HG03045 (cell line): ENCODE measurements around the gene SLC25A22.
A peak's percentile ranks its signal among the peaks of the same experiment; 100 is the strongest.

Experiments
- ATAC-seq: cut with Tn5 transposase; IDR thresholded peaks from one replicate; pipeline ENCODE4 v1.9.1; 2021; ENCODE audit warnings: mild to moderate bottlenecking, moderate library complexity; ENCODE audit not compliant: unreplicated experiment

Gene SLC25A22

DNA sequence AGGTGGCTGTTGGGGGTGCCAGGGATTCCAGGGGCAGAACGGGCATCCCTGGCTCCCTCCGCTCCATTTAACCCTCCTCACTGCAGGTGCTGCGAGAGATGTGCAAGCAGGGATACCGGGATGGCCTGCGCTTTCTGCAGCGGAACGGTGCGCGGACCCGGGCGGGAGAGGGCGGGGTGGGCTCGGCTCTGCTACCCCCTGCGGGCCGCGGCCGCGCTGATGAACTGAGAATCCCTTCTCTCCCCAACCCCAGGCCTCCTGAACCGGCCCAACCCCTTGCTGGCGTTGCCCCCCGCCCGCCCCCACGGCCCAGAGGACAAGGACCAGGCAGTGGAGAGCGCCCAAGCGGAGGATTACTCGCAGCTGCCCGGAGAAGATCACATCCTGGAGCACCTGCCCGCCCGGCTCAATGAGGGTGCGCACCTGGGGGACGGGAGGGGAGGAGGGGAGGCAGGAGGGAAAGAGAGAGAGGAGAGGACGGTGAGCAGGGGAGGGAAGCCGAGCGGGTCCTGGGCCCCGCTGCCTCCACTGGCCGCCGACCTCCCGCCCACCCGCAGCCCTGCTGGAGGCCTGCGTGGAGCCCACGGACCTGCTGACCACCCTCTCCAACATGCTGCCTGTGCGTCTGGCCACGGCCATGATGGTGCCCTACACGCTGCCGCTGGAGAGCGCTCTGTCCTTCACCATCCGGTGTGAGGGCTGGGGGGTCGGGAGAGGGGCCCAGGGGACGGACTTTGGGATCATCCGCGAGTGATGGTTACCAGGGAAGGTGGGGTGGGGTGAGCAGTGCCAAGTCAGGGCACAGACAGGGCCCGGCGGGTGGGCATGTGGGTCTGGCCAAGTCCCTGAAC lies 25.6 kb upstream of the SLC25A22 start:
- ATAC-seq: no peak

GRCh38 chr11:821512-822371 lies 23.7 kb upstream of the SLC25A22 start:
- no peak for ATAC-seq

DNA sequence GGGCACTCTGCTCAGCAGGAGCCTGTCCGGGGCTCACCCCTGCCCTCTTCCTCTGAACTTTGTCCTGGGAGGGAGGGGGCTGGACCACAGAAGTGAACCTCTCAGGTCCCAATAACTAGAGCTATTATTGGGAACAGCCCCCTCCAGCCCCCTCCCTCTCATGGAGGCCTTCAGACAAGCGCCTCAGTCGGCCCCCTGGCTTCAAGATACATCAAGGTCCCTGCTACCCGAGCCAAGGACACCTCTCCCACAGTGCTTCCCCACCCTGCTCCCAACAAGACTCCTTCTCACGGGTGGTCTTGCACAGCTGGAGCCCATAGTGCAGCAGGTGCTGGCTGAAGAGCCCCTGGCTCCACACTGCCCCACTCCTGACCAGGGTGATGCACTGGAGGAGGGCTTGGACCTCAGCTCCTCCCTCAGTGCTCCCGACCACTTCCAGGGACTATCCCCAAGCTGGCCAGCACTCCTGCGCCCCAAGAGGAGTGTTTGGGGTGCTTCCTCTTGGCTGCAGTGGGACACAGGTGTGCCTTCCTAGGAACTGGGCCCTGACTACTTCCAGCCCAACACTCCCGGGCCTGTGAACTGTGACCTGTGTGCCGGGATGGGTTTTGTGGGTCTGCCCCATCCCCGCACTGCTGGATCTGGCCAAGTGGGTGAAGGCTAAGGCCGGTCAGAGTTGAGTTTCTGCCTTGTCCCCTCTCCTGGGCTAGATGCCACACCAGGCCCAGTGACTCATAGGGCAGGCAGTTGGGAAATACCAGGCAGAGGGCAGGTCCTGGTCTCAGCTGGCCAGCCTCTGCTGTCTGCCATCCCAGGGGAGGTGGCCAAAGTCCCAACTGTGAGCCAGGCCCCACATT lies 22.8 kb upstream of the SLC25A22 start:
- ATAC-seq: no peak

- peak; percentile 62 for ATAC-seq
Measured at GRCh38 chr11:819943-820649, 22.0 kb upstream of the SLC25A22 start.

DNA sequence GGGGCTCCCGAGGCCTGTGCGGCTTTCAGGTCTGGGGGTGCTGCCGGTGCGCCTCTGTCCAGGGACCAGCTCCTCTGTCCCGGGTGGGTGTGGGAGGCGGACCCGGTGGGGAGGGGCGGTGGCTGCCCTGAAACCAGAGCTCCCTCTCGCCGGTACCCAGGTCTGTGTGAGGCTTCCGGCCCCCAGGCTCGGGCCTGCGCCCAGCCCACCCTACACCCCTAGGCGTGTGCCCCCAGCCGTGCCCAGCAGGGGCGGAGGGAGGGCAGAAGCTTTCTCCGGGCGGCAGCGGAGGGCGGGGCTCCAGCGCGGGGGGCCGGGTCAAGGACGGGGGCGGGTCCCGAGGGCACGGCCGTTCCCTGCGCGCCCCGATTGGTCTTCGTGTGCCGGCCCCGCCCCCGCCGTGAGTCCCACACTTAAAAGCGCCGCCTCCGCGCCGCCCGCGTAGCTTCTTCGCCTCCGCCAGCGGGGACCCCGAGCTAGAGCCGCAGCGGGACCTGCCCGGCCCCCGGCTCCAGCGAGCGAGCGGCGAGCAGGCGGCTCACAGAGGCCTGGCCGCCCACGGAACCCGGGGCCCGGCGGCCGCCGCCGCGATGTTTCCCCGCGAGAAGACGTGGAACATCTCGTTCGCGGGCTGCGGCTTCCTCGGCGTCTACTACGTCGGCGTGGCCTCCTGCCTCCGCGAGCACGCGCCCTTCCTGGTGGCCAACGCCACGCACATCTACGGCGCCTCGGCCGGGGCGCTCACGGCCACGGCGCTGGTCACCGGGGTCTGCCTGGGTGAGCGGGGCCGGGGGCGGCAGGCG lies 21.2 kb upstream of the SLC25A22 start:
- ATAC-seq: peak; percentile 63

GRCh38 chr11:818396-819128 lies 20.5 kb upstream of the SLC25A22 start, which contains the start of gene PNPLA2:
PNPLA2 (plus strand) TSS chr11:818914; CDS start chr11:819719, 805 bp downstream.
- no peak for ATAC-seq

GRCh38 chr11:816433-816779 lies 18.3 kb upstream of the SLC25A22 start:
- ATAC-seq: no peak

DNA sequence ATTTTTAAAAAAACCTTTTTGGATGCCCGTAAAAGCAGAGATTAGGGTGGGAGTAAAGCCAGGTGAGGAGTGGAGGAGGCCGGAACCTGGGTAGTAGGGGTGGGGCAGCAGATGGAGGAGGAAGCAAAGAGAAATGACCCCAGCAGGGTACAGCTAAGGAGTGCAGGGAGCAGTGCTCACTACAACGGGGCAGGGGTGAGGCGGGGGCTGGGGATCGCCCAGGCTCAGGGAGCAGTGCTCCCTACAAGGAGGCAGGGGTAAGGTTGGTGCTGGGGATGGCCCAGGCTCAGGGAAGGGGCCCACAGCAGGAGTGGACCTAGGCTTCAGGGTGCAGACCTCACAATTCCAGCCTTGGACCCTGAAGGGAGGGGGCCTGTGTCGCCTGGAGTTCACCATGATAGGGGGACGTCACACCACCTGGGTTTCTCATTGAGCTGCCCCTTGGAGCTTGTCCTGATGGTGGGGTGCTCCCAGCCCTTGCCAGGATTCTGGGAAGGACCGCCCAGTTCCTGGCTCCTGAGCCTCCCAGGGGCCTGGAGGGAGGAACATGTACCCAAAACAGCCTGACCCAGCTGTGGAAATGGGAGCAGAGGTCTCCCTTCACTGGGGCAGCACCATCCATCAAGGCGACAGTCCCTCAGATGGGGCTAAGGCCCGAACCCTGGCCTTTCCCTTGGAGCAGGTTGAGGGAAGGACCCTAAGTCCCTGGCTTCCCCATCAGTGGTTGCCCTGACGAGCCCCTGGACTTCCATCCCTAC lies 17.8 kb upstream of the SLC25A22 start:
- ATAC-seq: no peak

DNA sequence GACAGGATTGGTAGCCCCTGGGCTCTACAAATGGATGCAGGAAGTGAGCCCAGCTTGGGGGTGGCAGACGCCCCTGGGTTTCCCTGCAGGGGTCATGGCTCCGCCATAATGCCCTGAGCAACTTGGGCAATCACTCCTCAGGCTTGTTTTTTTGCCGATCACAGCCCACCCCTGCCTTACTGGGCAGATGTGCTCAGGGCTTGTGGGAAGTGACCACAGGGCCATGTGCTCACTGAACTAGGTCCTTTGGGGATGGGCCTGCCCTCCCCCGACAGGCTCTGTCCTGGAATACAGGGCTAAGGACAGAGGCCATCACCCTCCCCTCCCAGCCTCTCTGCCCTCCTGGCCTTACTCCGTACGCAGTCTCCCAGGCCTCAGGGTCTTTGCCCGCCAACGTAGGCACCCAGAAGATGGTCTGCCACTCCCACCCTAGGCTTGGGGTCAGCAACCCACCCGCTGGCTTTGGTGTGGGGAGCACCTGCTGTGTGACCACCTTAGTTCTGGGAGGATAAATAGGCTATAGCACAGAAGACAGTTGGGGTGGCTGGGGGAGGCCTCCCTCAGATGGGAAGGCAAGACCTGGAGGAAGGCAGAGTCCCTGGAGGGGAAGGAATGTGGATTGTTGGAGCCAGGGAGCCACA lies 15.5 kb upstream of the SLC25A22 start:
- no peak for ATAC-seq

- ATAC-seq: no peak
Measured at GRCh38 chr11:813072-813455, 15.0 kb upstream of the SLC25A22 start.

GRCh38 chr11:812390-812789 lies 14.3 kb upstream of the SLC25A22 start:
- no peak for ATAC-seq

DNA sequence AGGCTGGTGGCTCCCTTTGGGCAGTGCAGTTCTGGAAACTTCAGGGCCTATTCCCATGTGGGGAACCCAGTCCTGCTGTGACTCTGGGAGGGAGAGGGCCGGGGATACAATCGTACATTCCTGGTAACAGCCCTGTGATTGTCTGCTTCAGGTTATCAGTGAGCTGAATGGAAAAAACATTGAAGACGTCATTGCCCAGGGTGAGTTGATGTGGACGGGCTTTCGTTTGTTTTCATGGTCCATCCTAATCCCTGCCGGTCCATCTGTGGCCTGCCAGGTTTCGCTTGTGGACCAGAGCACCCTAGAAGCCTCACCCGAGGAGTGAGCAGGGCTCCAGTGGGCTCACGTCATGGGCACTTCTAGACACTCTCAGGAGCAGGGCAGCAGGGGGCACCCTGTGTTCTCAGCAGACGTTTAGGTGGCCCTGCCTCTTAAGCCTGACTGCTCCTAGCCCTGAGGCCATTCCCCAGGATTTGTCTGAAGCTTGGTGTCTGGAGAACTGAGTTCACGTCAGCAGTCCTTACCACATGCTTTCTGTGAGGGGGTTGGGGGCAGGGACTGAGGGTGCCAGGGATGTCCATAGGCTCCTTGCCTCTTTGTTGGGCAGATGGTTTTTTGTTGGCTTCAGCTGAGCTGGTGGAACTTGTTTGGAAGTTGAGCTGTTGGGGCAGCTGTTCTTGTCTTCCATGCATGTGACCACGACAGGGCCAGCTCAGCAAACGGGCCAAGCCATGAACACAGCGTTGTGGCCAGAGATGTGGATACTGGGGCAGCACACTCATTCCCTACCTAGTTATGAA lies 13.6 kb upstream of the SLC25A22 start:
- ATAC-seq: no peak

DNA sequence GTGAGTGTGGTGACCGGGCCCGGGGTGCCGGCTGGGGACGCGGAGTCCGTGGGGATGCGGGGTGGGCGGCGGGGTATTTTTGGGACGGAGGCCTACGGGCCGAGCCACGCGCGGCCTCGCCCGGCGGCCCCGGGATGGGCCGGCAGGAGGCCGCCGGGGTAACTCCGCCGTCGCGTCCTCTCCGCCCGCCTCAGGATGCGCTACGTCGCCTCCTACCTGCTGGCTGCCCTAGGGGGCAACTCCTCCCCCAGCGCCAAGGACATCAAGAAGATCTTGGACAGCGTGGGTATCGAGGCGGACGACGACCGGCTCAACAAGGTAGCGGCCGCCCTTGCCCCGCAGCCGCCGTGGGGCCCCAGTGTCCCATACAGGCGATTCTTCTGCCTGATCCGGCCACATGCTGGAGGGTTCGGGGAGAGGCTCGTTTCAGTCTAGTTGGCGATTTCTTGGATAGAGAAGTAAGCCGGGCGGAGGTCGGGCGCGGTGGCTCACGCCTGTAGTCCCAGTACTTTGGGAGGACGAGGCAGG lies 12.0 kb upstream of the SLC25A22 start:
- ATAC-seq: peak; percentile 8

GRCh38 chr11:809287-810039 lies 11.4 kb upstream of the SLC25A22 start, which contains the start of gene RPLP2:
RPLP2 (plus strand) TSS chr11:809967; CDS start chr11:810235, 268 bp downstream.
- ATAC-seq: peak; percentile 71

GRCh38 chr11:808427-809286 lies 10.6 kb upstream of the SLC25A22 start:
- ATAC-seq: no peak
